CD4-positive, alpha-beta T cell treated with Interferon gamma for 1 hour (primary cell): Measurements from ENCODE around the gene TNS4.

Source experiments
- DNase-seq: peaks from one replicate; pipeline ENCODE4 v3.0.0-alpha.2; 2020

The TNS4 gene

GRCh38 chr17:40432864-40433528 lies 68.4 kb downstream of the TNS4 start:
- DNase-seq, result no peak

- DNase-seq, result no peak
These were observed 70.2 kb downstream of the TNS4 start for GRCh38 chr17:40431231-40431602.

- no peak for DNase-seq
These were observed 70.9 kb downstream of the TNS4 start for GRCh38 chr17:40430272-40431230.

GRCh38 chr17:40427002-40427491 lies 74.4 kb downstream of the TNS4 start:
- DNase-seq, result no peak
